Stomach (tissue), 4 donors: ENCODE data around the gene SNAPIN.

ENCODE experiments used
- POLR2AphosphoS5 ChIP-seq, 3 donors: sonication (generic); formaldehyde crosslinking; IDR thresholded peaks; one replicate each; pipeline ENCODE4 v1.6.1; 2016; ENCODE audit warnings: antibody characterized with exemption in 3 of 3
- TF ChIP-seq, protein P1 (sequence below), 7 experiments: fragments of 450-650 bp in 4 of 7; fragments of 200-600 bp in 3 of 7; sonication (generic) in 3 of 7; IDR thresholded peaks; one replicate each; pipeline ENCODE4 v1.5.1; 2016 to 2019; ENCODE audit warnings: antibody characterized with exemption in 7 of 7, control low read depth in 2 of 7, mild to moderate bottlenecking in 1 of 7

DNA sequence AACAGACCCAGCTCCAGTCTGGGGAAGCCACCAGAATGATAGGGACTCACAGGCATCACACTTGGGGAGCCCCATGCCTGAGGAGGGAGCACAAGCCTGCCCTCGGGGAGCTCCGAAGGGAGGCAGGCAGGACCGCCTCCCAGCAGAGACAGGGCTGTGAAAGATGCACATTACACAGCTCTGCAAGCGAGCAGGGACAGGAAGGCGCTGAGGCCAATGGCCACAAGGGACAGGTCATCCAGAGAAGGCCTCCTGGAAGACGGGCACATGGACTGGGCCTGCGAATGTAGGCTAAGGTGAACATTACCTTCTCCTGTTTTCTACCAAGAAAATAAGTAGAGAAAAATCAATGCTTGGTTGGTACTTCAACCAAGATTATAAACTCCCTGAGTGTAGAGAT lies 24.2 kb downstream of the SNAPIN start:
- TF ChIP-seq, protein P1, sequence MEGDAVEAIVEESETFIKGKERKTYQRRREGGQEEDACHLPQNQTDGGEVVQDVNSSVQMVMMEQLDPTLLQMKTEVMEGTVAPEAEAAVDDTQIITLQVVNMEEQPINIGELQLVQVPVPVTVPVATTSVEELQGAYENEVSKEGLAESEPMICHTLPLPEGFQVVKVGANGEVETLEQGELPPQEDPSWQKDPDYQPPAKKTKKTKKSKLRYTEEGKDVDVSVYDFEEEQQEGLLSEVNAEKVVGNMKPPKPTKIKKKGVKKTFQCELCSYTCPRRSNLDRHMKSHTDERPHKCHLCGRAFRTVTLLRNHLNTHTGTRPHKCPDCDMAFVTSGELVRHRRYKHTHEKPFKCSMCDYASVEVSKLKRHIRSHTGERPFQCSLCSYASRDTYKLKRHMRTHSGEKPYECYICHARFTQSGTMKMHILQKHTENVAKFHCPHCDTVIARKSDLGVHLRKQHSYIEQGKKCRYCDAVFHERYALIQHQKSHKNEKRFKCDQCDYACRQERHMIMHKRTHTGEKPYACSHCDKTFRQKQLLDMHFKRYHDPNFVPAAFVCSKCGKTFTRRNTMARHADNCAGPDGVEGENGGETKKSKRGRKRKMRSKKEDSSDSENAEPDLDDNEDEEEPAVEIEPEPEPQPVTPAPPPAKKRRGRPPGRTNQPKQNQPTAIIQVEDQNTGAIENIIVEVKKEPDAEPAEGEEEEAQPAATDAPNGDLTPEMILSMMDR (IDR thresholded peaks at IDR 0.05): no peak
- TF ChIP-seq POLR2AphosphoS5 (IDR thresholded peaks at IDR 0.05): no peak
